Keratinocyte (primary cell): ENCODE measurements around the gene DBF4.

Source experiments
- EZH2 ChIP-seq: IDR thresholded peaks from one replicate; pipeline ENCODE4 v1.6.1; 2012; ENCODE audit warnings: inconsistent platforms, mild to moderate bottlenecking, low read length, moderate library complexity
- TF ChIP-seq, protein P1 (sequence below), 3 experiments: IDR thresholded peaks in 1 of 3; conservative IDR thresholded peaks in 1 of 3; optimal IDR thresholded peaks in 1 of 3; 2 replicates in 2 of 3; 3 replicates in 1 of 3; pipeline versions ENCODE3 to v1.5.1; 2011; ENCODE audit warnings: low read length in 3 of 3, mild to moderate bottlenecking in 3 of 3, moderate library complexity in 2 of 3, control low read depth in 1 of 3, inconsistent platforms in 1 of 3; ENCODE audit not compliant: insufficient read depth in 2 of 3; ENCODE audit errors: extremely low read depth in 1 of 3

DNA sequence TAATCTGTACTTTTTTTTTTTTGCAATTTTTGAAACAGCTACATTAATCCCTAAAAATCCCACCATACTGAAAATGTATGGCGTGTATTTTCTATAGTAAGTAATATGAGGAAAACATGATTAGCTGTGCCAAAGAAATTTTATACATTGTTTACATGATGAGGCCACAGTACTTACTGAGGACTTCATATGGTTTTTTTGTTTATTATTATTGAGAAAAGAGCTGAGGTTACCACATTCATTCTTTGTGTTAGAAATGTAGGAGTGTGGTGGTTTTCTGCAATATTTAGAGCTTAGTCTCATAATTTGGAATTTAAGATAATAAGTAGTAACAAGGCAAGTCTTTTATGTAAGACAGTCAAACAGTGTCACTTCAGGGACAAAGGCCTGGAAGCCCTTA, 45.2 kb upstream of the DBF4 start:
- TF ChIP-seq, protein P1, sequence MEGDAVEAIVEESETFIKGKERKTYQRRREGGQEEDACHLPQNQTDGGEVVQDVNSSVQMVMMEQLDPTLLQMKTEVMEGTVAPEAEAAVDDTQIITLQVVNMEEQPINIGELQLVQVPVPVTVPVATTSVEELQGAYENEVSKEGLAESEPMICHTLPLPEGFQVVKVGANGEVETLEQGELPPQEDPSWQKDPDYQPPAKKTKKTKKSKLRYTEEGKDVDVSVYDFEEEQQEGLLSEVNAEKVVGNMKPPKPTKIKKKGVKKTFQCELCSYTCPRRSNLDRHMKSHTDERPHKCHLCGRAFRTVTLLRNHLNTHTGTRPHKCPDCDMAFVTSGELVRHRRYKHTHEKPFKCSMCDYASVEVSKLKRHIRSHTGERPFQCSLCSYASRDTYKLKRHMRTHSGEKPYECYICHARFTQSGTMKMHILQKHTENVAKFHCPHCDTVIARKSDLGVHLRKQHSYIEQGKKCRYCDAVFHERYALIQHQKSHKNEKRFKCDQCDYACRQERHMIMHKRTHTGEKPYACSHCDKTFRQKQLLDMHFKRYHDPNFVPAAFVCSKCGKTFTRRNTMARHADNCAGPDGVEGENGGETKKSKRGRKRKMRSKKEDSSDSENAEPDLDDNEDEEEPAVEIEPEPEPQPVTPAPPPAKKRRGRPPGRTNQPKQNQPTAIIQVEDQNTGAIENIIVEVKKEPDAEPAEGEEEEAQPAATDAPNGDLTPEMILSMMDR (optimal IDR thresholded peaks at IDR 0.05 in 1 of 3, IDR thresholded peaks at IDR 0.05 in 1 of 3, conservative IDR thresholded peaks at IDR 0.05 in 1 of 3; ENCODE audit: extremely low read depth in 1 of 3, insufficient read depth in 2 of 3, low read length in 3 of 3): no peak
- no peak for TF ChIP-seq EZH2
